Adipose tissue (tissue), 3 donors: ENCODE measurements around the gene LONRF2. TPM values are rescaled to one million over a fixed set of nuclear protein-coding genes. Genes with fewer than 3 reads are reported as not detected.
"Not testable (repeated sequence)": the region's sequence is repeated elsewhere in the genome, so short reads cannot be mapped to it uniquely, and the experiment has no call there.

Experiments
- H3K27ac ChIP-seq: one replicate; pipeline ENCODE4 v1.5.1; 2013; ENCODE audit warnings: low read depth, low read length
- WGBS, 3 donors: extraction: QIAGEN DNeasy Blood & Tissue Kit; methylation state at CpG; one replicate each; pipeline ENCODE4 v1.1.7; 2013; 5-methylcytosine and 5-hydroxymethylcytosine counted together
- polyA plus RNA-seq, 3 donors: library from polyadenylated mRNA; stranded (reverse); fragments of 200-250 nt; gene quantifications; one replicate each; pipeline ENCODE4 v1.2.3, GENCODE V29; 2013
- donor health status: healthy with polysubstance abuse.
- donor health status: Bipolar disorder and iron deficiency.
- donor health status: healthy.

LONRF2 gene
- polyA plus RNA-seq, 3 donors = 1.3 to 1.7 (median 1.5) TPM

GRCh38 chr2:100264121-100264520, 58.2 kb downstream of the LONRF2 start:
- no peak overlapping the region for H3K27ac ChIP-seq
- WGBS, 3 donors = 70 to 83% (median 80%) methylated on average over 8 of the region's 8 CpGs

DNA sequence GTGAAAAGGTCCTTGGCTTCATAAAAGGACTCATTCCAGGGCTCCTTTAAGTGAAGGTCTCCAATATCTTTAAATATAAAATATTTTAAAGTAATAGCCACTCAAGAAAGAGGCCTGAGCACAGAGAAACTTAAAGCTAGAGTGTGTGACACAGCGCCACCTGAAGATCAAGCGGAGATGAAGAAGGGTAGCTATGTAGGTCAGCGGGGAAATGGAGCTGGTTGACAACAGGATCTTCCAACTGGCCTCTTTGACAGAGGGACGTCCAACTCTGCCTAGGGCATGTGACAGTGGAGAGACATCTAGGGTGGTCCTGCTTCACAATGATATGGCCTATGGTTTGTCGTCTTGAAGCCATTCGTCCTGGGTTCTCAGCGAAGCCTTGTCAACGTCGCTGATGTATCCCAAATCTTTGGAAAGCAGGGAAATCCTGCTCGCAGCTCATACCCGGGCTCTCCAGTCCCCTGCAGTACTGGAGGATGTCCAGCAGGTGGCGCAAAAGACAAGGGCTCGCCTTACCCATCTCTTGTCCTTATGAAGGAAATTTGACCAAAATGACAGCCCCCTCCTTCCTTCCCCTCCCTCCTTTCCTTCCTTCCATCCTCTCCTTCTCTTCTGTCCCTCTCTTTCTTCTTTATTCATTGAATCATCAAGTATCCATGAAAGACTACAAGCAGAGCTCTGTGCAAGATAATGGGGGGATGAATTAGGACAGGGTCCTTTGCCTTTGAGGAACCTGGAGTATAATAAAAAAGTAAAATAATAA, 59.6 kb downstream of the LONRF2 start:
- no peak overlapping the region for H3K27ac ChIP-seq
- WGBS, 3 donors = 10 to 12% (median 12%) methylated on average over 13 of the region's 13 CpGs

- 55 to 86% (median 68%) methylated on average over 4 of the region's 4 CpGs for WGBS, 3 donors
- no peak overlapping the region for H3K27ac ChIP-seq
Observed at GRCh38 chr2:100262046-100262445, 60.3 kb downstream of the LONRF2 start.

- H3K27ac ChIP-seq = no peak overlapping the region
- 67 to 75% (median 71%) methylated on average over 15 of the region's 15 CpGs for WGBS, 3 donors
Observed at GRCh38 chr2:100260712-100261620, 61.3 kb downstream of the LONRF2 start.

DNA sequence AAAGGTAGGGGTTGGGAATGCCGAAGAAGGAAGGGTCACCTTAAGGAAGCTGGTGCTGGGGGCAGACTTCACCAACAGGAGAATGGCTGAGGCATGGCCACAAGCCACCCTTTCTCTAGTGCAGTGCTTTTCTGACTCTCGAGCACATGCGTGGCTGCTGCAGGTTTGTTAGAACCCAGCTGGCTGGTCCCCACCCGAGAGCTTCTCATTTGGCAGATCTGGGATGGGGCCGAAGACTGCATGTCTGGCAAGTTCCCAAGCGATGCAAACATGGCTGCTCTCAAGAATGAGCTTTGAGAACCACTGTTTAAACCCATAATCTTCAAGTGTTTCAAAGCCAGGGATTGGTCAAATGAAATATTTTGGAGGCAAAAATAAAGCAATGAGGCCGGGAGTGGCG, 63.2 kb downstream of the LONRF2 start:
- 83 to 89% (median 86%) methylated on average over 8 of the region's 8 CpGs for WGBS, 3 donors
- no peak overlapping the region for H3K27ac ChIP-seq

- 82 to 85% (median 82%) methylated on average over 9 of the region's 9 CpGs for WGBS, 3 donors
- no peak overlapping the region for H3K27ac ChIP-seq
Observed at GRCh38 chr2:100257939-100258338, 64.4 kb downstream of the LONRF2 start.

DNA sequence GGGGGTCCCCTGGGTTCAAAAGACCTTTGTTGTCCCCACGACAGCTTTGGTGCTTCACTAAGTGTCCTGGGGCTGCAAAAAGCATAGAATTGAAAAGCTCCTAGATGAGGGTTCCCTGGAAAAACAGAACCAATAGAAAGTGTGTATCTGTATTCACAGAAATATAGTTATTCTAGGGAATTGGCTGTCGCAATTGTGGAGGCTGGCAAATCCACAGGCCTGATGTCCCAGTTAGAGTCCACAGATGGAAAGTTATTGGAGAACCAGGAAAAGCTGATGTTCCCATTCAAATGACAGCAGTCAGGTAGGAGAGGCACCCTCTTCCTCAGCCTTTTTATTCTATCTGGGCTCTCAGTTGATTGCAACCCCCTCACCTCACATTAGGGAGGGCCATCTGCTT, 65.5 kb downstream of the LONRF2 start:
- H3K27ac ChIP-seq = no peak overlapping the region
- 77 to 83% (median 83%) methylated on average over 2 of the region's 2 CpGs for WGBS, 3 donors

DNA sequence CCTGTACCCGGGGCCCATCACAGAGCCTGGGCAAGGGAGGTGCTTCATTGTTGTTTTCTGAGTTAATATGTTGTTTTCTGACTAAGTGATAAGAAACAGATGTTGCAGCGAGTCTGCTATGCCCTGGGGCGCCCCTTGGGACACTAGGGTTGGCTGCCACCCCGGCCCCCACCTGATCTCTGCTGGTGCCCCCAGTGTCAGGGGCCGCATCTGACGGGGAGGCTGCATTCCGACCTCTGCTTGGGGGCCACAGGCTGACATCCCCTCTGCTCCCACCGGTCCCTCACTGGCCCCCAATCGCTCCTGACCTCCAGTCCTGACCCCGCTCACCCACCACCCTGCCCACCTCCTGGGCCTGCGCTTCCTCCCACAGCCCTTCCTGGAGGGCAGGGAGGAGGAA, 65.9 kb downstream of the LONRF2 start:
- H3K27ac ChIP-seq = no peak overlapping the region
- 84 to 90% (median 87%) methylated on average over 11 of the region's 11 CpGs for WGBS, 3 donors

DNA sequence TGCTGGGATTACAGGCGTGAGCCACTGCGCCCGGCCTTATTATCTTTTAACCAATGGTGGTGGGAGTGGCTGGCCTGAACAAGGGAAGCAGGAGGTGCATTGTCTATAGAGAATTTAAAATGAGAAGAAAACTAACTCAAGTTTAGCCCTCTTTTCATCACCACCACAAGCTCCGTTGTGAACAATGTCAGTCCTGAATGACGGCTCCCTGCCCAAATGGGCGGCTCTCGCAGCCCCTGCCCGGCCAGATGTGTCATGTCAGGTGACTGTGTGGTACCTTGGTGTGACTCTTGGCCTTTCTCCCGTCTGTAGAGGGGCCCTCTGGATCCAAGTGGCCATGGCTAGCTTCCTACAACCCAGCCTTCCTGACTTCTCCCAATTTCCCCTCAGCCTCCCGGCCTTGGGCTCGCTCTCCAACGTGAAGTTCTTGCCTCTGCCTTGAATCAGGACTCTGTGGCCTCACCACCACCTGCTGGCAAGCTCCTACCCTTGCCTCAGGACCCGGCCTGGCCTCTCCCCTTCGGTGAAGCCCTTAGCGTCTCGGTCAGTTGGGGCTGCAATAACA, 67.6 kb downstream of the LONRF2 start:
- 81 to 89% (median 85%) methylated on average over 16 of the region's 16 CpGs for WGBS, 3 donors
- H3K27ac ChIP-seq = no peak overlapping the region

- 91 to 97% (median 94%) methylated on average over 5 of the region's 5 CpGs for WGBS, 3 donors
- no peak overlapping the region for H3K27ac ChIP-seq
Observed at GRCh38 chr2:100253786-100254185, 68.5 kb downstream of the LONRF2 start.

- H3K27ac ChIP-seq = no peak overlapping the region
- 77 to 79% (median 77%) methylated on average over 17 of the region's 17 CpGs for WGBS, 3 donors
Observed at GRCh38 chr2:100252811-100253698, 69.2 kb downstream of the LONRF2 start.

- WGBS, 3 donors = 76 to 93% (median 90%) methylated on average over 9 of the region's 9 CpGs
- no peak overlapping the region for H3K27ac ChIP-seq
Observed at GRCh38 chr2:100250645-100251044, 71.7 kb downstream of the LONRF2 start.

DNA sequence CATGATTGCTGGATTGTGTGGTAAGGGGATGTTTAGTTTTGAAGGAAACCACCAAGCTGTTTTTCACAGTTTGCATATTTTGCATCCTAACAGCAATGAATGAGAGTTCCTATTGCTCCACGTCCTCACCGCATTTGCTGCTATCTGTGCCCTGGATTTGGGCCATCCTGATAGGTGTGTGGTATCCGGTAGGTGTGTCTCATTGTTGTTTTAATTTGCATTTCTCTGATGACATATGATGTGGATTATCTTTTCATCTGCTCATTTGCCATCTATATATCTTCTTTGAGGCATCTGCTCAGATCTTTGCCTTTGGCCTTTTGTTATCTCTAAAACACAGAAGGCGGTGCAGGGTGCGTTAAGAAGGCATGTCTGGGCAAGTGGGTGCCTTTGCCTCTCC, 73.3 kb downstream of the LONRF2 start:
- 84 to 90% (median 86%) methylated on average over 5 of the region's 5 CpGs for WGBS, 3 donors
- H3K27ac ChIP-seq = no peak overlapping the region

DNA sequence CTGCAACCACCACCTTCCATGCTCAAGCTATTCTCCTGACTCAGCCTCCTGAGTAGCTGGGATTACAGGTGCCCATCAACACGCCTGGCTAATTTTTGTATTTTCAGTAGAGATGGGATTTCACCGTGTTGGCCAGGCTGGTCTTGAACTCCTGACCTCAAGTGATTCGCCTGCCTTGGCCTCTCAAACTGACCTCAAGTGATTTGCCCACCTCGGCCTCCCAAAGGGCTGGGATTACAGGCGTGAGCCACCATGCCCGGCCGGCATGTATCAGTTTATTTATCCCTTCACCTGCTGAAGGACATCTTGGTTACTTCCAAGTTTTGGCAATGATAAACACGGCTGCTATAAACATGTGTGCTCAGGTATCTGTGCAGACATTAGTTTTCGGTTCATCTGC, 73.7 kb downstream of the LONRF2 start:
- WGBS, 3 donors = 83 to 90% (median 87%) methylated on average over 9 of the region's 9 CpGs
- H3K27ac ChIP-seq = not testable (repeated sequence)

- no peak overlapping the region for H3K27ac ChIP-seq
- WGBS, 3 donors = 80 to 85% (median 80%) methylated on average over 4 of the region's 4 CpGs
Observed at GRCh38 chr2:100248044-100248330, 74.3 kb downstream of the LONRF2 start.

DNA sequence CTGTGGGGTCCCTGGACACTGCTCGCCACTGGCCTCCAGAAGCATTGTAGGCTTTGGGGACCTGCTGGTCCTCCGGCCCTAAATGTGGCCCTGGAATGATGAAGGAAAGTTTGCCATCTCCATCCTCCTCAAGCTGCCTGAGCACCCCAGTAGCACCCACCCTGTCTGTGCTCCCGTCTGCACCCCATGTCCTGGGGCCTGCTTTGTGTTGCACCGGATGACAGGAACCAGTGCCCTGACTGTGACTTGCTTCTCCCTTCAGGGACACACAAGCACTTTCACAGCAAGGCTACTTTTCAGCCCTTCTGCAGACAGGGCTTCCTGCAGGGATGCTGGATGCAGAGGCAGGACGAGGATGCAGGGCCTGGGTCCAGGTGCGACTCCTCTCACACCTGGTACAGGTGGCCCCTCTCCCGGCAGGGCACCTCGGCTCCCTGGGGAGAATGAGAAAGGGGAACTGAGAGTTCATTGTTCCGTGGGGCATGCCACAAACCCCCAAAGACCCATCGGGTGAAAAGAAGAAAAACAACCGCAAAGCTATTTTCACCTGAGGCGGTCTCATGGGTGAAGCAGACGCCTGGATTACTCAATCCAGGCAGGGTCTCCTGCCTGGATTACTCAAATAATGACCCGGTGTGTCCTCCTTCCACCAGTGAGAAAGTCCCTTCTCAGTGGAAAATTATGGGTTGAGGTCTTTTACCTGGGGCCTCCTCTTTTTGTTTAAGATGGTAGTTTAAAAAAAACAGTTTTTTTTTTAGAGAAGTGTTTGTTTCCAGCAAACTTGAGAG, 74.9 kb downstream of the LONRF2 start:
- no peak overlapping the region for H3K27ac ChIP-seq
- WGBS, 3 donors = 62 to 76% (median 76%) methylated on average over 14 of the region's 14 CpGs

- H3K27ac ChIP-seq = no peak overlapping the region
- WGBS, 3 donors = 63 to 73% (median 68%) methylated on average over 28 of the region's 28 CpGs
Observed at GRCh38 chr2:100246163-100247145, 75.8 kb downstream of the LONRF2 start.
